ENCODE results near the gene ST13. TPM values are rescaled to one million over a fixed set of nuclear protein-coding genes. Genes with fewer than 3 reads are reported as not detected.
"Not testable (repeated sequence)": the region's sequence is repeated elsewhere in the genome, so short reads cannot be mapped to it uniquely, and the experiment has no call there.

Gene ST13
- total and polyA plus RNA-seq, 3 donors from 2014 or later = 139 to 345 (median 149) TPM

DNA sequence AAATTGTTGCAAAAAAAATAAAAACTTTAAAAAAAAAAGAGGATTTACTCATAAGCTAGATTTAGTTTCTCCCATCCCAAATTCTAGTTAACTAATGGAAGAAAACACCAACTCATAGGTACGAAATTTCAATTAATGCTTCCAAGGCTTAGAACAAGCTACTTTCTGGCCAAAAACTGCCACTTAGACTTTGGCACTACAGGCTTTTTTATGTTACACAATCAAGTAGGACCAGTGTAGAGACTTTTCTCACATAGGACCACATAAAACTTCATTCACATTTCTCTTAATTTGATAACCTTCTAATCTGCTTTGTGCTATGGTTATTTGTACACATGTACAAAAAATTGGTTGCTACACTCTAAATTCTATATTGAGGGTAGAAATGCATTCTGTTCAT lies 3.1 kb downstream of the ST13 start:
- intact Hi-C loops (cut with DNase I; ENCODE audit: low total_unique reads) = no loop called here
- TF ChIP-seq, protein P1, sequence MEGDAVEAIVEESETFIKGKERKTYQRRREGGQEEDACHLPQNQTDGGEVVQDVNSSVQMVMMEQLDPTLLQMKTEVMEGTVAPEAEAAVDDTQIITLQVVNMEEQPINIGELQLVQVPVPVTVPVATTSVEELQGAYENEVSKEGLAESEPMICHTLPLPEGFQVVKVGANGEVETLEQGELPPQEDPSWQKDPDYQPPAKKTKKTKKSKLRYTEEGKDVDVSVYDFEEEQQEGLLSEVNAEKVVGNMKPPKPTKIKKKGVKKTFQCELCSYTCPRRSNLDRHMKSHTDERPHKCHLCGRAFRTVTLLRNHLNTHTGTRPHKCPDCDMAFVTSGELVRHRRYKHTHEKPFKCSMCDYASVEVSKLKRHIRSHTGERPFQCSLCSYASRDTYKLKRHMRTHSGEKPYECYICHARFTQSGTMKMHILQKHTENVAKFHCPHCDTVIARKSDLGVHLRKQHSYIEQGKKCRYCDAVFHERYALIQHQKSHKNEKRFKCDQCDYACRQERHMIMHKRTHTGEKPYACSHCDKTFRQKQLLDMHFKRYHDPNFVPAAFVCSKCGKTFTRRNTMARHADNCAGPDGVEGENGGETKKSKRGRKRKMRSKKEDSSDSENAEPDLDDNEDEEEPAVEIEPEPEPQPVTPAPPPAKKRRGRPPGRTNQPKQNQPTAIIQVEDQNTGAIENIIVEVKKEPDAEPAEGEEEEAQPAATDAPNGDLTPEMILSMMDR (IDR thresholded peaks at IDR 0.05) = no peak
- no peak for TF ChIP-seq POLR2A (IDR thresholded peaks at IDR 0.05)
- no peaks in the 10 kb centered on the region for H3K27me3 ChIP-seq
- no peaks in the 10 kb centered on the region for H3K9me3 ChIP-seq
- WGBS, 2 donors = 46 to 50% methylated on average over 1 of the region's 1 CpG
- peaks cover 42% of the 10 kb centered on the region for H3K4me1 ChIP-seq
- no peak for DNase-seq
- no peak overlapping the region for H3K4me3 ChIP-seq
- H3K27ac ChIP-seq = peak overlapping the region; percentile 99 to 100
- no peaks in the 10 kb centered on the region for H3K36me3 ChIP-seq (ENCODE audit: low read depth, missing control alignments)

DNA sequence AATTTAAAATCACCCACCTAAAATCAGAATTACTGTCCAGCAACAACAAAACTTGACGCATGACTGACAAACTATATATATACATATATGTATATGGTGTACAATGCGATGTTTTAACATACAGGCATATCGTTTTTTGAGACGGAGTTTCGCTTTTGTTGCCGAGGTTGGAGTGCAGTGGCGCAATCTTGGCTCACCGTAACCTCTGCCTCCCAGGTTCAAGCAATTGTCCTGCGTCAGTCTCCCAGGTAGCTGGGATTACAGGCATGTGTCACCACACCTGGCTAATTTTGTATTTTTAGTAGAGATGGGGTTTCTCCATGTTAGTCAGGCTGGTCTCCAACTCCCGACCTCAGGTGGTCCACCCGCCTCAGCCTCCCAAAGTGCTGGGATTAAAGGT lies 10.6 kb downstream of the ST13 start:
- 91 to 93% methylated on average over 11 of the region's 11 CpGs for WGBS, 2 donors
- H3K27ac ChIP-seq; H3K27me3 ChIP-seq; DNase-seq; H3K4me3 ChIP-seq; H3K36me3 ChIP-seq (ENCODE audit: low read depth, missing control alignments); H3K4me1 ChIP-seq; H3K9me3 ChIP-seq; intact Hi-C loops (cut with DNase I; ENCODE audit: low total_unique reads): not testable (repeated sequence)

GRCh38 chr22:40844951-40845350 lies 11.5 kb downstream of the ST13 start:
- Histone ChIP-seq H3K4me1 (peaks cover 7% of the 10 kb centered on the region), H3K36me3 (ENCODE audit: low read depth, missing control alignments) (no peaks in the 10 kb centered on the region), H3K4me3 (no peak overlapping the region), H3K27ac (no peak overlapping the region), H3K9me3 (no peaks in the 10 kb centered on the region), H3K27me3 (no peaks in the 10 kb centered on the region)
- intact Hi-C loops (cut with DNase I; ENCODE audit: low total_unique reads) = no loop called here
- DNase-seq = no peak
- TF ChIP-seq POLR2A (IDR thresholded peaks at IDR 0.05) = no peak
- TF ChIP-seq, protein P1 (IDR thresholded peaks at IDR 0.05) = no peak
- 93 to 94% methylated on average over 3 of the region's 3 CpGs for WGBS, 2 donors

GRCh38 chr22:40838486-40838885 lies 18.0 kb downstream of the ST13 start:
- H3K36me3 ChIP-seq (ENCODE audit: low read depth, missing control alignments) = no peaks in the 10 kb centered on the region

DNA sequence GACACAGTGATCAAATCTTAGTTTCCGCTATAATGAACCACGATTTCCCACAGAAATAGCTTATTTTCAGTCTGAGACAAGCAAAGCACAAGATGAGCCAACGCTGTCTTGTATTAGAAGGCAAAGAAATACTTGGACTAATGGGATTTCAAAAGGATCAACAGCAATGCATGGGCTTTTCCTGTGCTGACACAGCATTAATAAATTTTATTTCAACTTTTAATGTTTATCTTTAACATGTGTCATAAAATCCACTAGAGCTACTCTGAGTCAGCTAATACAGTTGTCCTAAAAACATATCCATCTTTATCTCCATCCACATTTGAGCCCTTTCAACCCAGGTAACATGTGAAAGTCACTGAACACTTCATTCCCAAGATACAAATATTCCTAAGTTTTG lies 21.8 kb downstream of the ST13 start:
- Histone ChIP-seq H3K27me3 (no peaks in the 10 kb centered on the region), H3K9me3 (no peaks in the 10 kb centered on the region), H3K27ac (no peak overlapping the region), H3K4me3 (no peak overlapping the region), H3K4me1 (no peaks in the 10 kb centered on the region), H3K36me3 (ENCODE audit: low read depth, missing control alignments) (no peaks in the 10 kb centered on the region)
- 89 to 92% methylated on average over 3 of the region's 3 CpGs for WGBS, 2 donors
- intact Hi-C loops (cut with DNase I; ENCODE audit: low total_unique reads) = no loop called here
- TF ChIP-seq, protein P1 (IDR thresholded peaks at IDR 0.05) = no peak
- TF ChIP-seq POLR2A (IDR thresholded peaks at IDR 0.05) = no peak
- DNase-seq = no peak

More at GRCh38 chr22:40838486-40838885, 18.0 kb downstream of the ST13 start:
- peaks cover 7% of the 10 kb centered on the region for H3K4me1 ChIP-seq
- H3K4me3 ChIP-seq = no peak overlapping the region
- H3K9me3 ChIP-seq = no peaks in the 10 kb centered on the region
- intact Hi-C loops (cut with DNase I; ENCODE audit: low total_unique reads) = no loop called here
- no peaks in the 10 kb centered on the region for H3K27me3 ChIP-seq
- no peak for DNase-seq
- WGBS, 2 donors = 85 to 86% methylated on average over 3 of the region's 3 CpGs
- H3K27ac ChIP-seq = no peak overlapping the region
- TF ChIP-seq, protein P1 (IDR thresholded peaks at IDR 0.05) = no peak
- no peak for TF ChIP-seq POLR2A (IDR thresholded peaks at IDR 0.05)

Measured in testis (tissue), 3 donors.